Measurements from ENCODE around the gene ADGRD1. TPM values are rescaled to one million over a fixed set of nuclear protein-coding genes. Genes with fewer than 3 reads are reported as not detected.
"Not testable (repeated sequence)": the region's sequence is repeated elsewhere in the genome, so short reads cannot be mapped to it uniquely, and the experiment has no call there.

The ADGRD1 gene
- total RNA-seq, 1 experiment from 2014 or later: not detected

GRCh38 chr12:131119345-131119744 is 165.6 kb downstream of the ADGRD1 start:
- not testable (repeated sequence) for DNase-seq (ENCODE audit: low read depth)

GRCh38 chr12:131119936-131120335 is 166.2 kb downstream of the ADGRD1 start:
- DNase-seq (ENCODE audit: low read depth): no peak

- DNase-seq (ENCODE audit: low read depth): no peak
These were observed 167.1 kb downstream of the ADGRD1 start for GRCh38 chr12:131120831-131121271.

- DNase-seq (ENCODE audit: low read depth): no peak
These were observed 168.1 kb downstream of the ADGRD1 start for GRCh38 chr12:131121705-131122405.

GRCh38 chr12:131122631-131123030 is 168.9 kb downstream of the ADGRD1 start:
- no peak for DNase-seq (ENCODE audit: low read depth)

GRCh38 chr12:131123817-131124216 is 170.1 kb downstream of the ADGRD1 start:
- no peak for DNase-seq (ENCODE audit: low read depth)

- DNase-seq (ENCODE audit: low read depth): no peak
These were observed 171.0 kb downstream of the ADGRD1 start for GRCh38 chr12:131124487-131125280.

- DNase-seq (ENCODE audit: low read depth): no peak
These were observed 173.0 kb downstream of the ADGRD1 start for GRCh38 chr12:131126662-131127173.

- no peak for DNase-seq (ENCODE audit: low read depth)
These were observed 174.8 kb downstream of the ADGRD1 start for GRCh38 chr12:131128556-131128955.

GRCh38 chr12:131128966-131129619 is 175.4 kb downstream of the ADGRD1 start:
- DNase-seq (ENCODE audit: low read depth): not testable (repeated sequence)

- DNase-seq (ENCODE audit: low read depth): no peak
These were observed 176.1 kb downstream of the ADGRD1 start for GRCh38 chr12:131129839-131130238.

- no peak for DNase-seq (ENCODE audit: low read depth)
These were observed 176.7 kb downstream of the ADGRD1 start for GRCh38 chr12:131130311-131130911.

GRCh38 chr12:131131077-131131807 is 177.5 kb downstream of the ADGRD1 start:
- no peak for DNase-seq (ENCODE audit: low read depth)

GRCh38 chr12:131131808-131132117 is 178.1 kb downstream of the ADGRD1 start:
- no peak for DNase-seq (ENCODE audit: low read depth)

- DNase-seq (ENCODE audit: low read depth): no peak
These were observed 178.6 kb downstream of the ADGRD1 start for GRCh38 chr12:131132118-131132892.

- DNase-seq (ENCODE audit: low read depth): no peak
These were observed 179.6 kb downstream of the ADGRD1 start for GRCh38 chr12:131133015-131133905.

- DNase-seq (ENCODE audit: low read depth): no peak
These were observed 180.3 kb downstream of the ADGRD1 start for GRCh38 chr12:131133994-131134393.

- DNase-seq (ENCODE audit: low read depth): no peak
These were observed 181.0 kb downstream of the ADGRD1 start for GRCh38 chr12:131134523-131135310.

All from LHCN-M2 (cell line).